HepG2 (cell line): ENCODE measurements around the gene SATB2.

ENCODE experiments used
- EED ChIP-seq: sonication (generic); formaldehyde crosslinking; IDR thresholded peaks from 2 replicates; pipeline ENCODE4 v1.5.0; 2020; ENCODE audit warnings: mild to moderate bottlenecking, missing genetic modification reagents
- HNF4A ChIP-seq: sonication (generic); formaldehyde crosslinking; IDR thresholded peaks from 2 replicates; pipeline ENCODE4 v1.4.0; 2020; ENCODE audit warnings: missing genetic modification reagents
- MBD4 ChIP-seq: IDR thresholded peaks from 2 replicates; pipeline ENCODE4 v1.6.1; 2012; ENCODE audit warnings: low read length, inconsistent platforms, borderline replicate concordance
- POLR2AphosphoS5 ChIP-seq: IDR thresholded peaks from 2 replicates; pipeline ENCODE4 v1.6.1; 2012; ENCODE audit warnings: low read depth, low read length
- SMAD3 ChIP-seq: sonication (generic); formaldehyde crosslinking; IDR thresholded peaks from 2 replicates; pipeline ENCODE4 v1.4.0; 2020; ENCODE audit warnings: missing genetic modification reagents
- TF ChIP-seq, protein P1 (sequence below): sonication (generic); formaldehyde crosslinking; IDR thresholded peaks from 2 replicates; pipeline ENCODE4 v1.8.0; 2022; ENCODE audit warnings: missing genetic modification reagents, mild to moderate bottlenecking, borderline replicate concordance

DNA sequence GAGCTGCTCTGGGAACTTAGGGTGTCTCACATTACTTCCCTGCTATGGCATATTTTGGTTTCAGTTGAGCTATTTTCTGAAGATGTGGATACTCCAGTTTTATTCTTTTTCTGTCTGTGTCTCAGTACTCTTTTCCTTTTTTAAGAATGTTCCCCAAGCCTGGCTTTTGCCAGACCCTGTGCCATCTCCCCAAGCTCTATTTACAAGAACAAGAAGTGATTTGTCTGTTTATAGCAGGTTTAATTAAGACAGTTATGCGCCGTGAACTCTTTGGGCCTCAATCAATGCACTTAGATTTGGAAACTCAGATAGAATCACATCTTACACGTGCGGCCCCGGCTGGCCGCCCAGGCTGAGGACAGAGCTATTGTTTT, 8.9 kb upstream of the SATB2 start:
- TF ChIP-seq MBD4 (no peak), POLR2AphosphoS5 (no peak), HNF4A (CRISPR knock-in tag) (no peak), SMAD3 (no peak), EED (CRISPR knock-in tag) (no peak)
- TF ChIP-seq, protein P1, sequence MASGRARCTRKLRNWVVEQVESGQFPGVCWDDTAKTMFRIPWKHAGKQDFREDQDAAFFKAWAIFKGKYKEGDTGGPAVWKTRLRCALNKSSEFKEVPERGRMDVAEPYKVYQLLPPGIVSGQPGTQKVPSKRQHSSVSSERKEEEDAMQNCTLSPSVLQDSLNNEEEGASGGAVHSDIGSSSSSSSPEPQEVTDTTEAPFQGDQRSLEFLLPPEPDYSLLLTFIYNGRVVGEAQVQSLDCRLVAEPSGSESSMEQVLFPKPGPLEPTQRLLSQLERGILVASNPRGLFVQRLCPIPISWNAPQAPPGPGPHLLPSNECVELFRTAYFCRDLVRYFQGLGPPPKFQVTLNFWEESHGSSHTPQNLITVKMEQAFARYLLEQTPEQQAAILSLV = no peak
